KG1 (cell line): ENCODE data around the gene ALDH5A1.
"Not testable (repeated sequence)": the region's sequence is repeated elsewhere in the genome, so short reads cannot be mapped to it uniquely, and the experiment has no call there.

Experiments used
- DNase-seq: peaks from one replicate; lab custom pipeline; 2025; lab: John Stamatoyannopoulos, UW

Gene ALDH5A1

DNA sequence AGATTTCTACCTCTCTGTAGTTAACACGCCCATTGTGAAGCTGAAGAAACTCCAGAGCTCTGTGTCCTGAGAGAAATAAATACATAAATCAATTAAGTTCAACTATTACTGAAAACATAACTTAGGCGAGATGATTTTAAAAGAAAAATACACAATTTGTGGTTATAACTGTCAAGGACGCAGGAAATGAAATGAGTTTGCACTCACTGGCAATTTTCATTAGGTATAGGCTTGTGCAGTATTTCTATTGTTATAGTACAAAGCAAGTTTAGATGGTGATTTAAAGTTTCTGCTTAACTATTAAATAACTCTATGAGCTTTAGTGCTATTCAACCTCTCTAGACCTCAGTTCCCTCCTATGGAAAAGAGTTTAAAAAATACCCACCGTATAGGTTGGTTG lies 8.7 kb upstream of the ALDH5A1 start:
- DNase-seq = no peak

DNA sequence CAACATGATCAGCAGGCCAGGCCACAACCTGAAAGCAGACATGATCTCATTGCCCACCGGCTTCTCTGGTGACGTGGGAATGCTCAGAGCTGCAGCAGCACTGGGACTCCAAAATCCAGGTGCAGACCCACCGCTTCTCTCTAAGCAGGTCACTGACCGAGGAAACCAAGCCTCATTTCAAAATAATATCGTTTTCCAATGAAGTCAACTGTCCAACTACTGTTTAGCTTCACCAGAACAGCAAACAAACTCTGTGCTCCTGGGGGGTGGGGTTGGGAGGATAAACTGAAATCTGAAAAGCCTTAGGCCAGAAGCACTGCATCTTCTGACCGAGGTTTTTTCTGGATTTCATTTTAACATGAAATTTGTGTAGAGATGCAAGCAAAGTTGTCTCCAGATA lies 5.3 kb upstream of the ALDH5A1 start, which contains the start of gene GPLD1:
GPLD1 (minus strand) TSS at position 109 of the 400 bp plus-strand sequence; CDS start at position 42, 67 bp downstream.
- DNase-seq = no peak

DNA sequence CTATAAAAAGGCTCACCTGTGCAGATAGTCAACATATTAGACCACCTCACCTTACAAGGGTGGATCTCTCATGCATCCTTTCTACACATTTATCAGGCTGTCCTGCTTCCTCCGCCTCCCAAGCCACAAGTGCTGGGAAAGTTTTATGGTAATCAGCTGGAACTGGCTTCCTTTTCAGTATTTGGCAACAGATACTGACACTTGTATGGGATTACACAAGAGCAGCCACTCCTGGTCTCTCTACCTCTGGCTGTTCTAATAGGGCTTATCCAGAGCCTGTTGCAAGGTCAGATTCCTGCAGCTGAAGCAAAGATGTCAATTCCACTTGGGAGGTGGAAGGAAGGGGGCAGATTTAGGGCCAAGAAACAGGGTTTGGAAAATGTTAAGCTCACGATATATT lies 4.9 kb upstream of the ALDH5A1 start:
- DNase-seq = no peak

DNA sequence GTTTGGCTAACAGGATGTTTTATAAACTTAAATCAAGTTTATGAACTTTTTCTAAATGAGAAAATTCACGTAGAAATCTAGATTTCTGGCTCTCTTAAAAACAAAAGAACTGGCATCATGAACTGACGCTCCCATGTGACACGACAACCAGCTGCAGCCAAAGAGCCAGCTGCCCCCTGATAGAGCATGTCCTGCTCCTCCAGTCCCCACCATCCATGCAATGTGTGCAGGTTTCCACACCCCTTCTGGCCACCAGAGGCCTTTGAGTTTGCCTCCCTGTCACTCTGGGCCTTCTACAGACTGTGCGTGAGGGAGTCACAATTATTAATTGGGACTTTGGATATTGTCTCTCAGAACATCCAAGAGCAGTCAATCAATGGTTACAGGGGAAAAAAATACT lies 3.8 kb upstream of the ALDH5A1 start:
- DNase-seq = no peak

DNA sequence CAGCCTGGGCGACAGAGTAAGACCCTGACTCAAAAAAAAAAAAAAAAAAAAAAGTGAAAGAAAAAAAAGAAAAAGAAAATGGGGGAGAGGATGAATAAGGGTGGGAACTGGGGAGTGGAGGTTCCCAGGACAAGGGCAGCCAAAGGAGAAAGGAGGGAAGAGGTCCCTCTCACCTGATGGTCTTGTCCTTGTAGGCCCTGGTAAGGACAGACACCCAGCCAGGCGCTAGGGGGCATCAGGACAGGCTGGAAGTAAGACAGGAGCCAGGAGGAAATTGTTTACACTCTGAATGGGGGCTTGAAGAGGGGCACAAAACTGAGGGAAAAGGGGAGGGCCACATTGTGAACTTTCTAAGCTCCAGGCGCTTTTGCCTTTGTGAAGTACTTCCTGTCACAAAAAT lies 2.3 kb upstream of the ALDH5A1 start:
- DNase-seq = no peak

DNA sequence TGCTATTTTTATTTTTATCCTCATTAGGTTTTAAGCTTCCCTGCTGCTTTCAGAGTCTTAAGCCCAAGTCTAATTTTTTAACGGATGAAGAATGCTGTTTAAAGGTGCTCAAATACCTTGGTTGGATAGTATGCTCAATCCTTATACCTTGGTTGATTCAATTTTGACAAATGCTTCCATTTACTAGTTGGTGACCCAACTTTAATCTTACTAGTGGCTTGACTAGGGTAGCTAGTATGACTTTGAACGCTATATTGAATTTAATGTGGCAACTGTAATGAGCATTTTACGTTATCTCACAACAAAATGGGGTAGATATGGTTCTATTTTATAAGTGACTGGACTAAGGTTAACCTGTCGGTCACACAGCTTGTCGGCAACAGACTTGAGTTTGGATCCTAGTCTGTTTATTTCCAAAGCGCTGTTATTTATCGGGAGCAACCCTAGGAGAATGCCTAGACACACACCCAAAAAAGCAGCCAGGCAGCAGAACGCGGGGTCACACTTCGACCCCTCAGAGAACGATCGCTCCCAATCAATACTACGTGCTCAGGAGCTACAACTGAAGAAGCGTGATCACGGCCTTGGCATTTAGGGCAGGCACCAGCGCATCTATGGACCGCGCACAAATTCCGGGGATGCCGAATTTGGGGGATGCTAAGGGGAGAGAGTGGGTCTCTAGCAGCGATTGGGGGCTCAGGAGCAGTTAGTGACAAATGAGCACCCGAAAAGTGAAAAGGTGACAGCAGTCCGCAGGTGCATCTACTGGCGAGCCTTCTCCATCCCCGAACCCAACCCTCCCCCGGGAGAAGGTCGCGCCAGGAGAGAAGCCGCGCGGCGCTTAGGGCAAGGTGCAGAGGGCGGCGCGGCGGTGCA lies 586 bp upstream of the ALDH5A1 start:
- DNase-seq = no peak

DNA sequence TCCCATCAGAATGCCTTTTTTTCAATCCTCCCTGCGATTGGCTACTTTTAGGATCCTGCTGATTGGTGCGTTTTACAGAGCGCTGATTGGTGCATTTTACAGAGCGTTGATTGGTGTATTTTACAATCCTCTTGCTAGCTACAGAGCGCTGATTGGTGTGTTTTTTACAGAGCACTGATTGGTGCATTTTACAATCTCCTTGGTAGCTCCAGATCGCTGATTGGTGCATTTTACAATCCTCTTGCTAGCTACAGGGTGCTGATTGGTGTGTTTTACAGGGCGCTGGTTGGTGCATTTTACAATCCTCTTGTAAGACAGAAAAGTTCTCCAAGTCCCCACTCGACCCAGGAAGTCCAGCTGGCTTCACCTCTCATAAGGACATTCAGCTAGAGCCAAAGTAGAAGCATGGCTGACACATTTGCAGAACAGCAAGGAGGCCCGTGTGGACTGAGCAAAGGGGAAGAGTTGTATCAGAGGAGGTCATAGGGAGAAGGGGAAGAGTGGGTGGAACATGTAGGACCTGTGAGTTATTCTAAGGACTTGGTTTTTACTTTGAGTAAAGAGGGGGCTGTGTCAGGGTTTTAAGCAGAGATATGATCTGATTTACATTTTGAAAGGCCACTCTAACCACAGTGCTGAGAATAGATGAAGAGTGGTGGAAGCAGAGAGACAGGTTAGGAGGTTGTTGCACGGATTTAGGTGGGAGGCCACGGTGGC lies 2.6 kb downstream of the ALDH5A1 start:
- DNase-seq = no peak

DNA sequence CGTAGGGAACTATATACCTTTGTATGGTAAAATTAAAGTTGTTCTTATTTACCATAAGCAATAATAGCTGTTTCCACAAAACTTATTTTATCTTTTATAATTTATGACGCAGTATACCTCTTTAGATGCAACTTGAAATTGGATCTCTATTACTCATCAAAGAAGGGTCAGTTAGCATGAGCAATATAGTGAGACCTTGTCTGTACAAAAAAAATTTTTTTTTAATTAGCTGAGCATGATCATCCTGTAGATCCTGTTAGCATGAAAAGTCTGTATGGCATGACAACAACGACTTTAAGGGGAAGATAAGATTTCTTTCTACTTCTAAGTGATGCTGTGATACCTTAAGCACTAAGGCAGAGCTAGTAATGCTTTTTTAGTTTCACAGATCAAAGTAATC lies 5.9 kb downstream of the ALDH5A1 start:
- DNase-seq = no peak

DNA sequence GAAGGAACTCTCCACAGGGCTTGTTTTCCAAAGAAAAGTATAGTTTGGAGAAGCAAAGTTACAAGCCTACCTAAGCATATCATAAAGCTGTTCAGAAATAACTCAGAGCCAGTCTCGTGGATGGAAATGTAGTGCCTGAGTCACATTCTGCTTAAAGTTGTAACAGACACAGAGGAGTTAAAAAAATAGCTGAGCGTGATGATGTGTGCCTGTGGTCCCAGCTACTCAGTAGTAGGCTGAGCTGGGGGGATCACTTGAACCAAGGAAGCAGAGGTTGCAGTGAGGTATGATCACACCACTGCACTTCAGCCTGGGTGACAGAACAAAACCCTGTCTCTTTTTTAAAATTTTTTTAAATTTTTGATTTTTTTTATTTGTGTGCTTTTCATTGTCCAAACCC lies 6.6 kb downstream of the ALDH5A1 start:
- DNase-seq = no peak

DNA sequence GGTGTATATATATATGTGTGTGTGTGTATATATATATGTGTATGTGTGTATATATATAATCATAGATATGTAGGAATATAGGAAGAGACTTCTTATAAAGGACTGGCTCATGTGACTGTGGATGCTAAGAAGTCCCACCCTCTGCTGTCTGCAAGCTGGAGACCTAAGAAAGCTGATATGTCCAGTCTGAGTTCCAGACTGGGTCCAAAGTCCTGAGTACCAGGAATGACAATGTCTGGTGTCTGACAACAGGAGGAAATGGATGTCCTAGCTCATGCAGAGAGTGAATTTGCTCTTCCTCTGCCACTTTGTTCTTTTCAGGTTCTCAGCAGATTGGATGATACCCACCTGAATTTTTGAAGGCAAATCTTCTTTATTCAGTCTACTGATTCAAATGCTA lies 7.1 kb downstream of the ALDH5A1 start:
- no peak for DNase-seq

DNA sequence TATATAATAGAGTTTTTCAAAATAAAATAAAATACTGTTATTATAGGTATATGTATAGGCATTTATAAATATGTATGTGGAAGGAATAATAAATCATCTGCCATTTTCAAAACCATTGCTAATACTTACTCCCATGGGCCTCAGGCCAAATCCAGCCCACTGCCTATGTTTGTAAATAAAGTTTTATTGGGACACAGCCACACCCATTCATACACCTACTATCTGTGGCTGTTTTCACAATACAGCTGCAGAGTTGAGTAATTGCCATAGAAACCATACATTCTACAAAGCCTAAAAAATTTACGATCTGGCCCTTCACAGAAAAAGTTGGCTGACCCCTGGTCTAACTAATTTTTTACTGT lies 9.5 kb downstream of the ALDH5A1 start:
- DNase-seq = no peak

DNA sequence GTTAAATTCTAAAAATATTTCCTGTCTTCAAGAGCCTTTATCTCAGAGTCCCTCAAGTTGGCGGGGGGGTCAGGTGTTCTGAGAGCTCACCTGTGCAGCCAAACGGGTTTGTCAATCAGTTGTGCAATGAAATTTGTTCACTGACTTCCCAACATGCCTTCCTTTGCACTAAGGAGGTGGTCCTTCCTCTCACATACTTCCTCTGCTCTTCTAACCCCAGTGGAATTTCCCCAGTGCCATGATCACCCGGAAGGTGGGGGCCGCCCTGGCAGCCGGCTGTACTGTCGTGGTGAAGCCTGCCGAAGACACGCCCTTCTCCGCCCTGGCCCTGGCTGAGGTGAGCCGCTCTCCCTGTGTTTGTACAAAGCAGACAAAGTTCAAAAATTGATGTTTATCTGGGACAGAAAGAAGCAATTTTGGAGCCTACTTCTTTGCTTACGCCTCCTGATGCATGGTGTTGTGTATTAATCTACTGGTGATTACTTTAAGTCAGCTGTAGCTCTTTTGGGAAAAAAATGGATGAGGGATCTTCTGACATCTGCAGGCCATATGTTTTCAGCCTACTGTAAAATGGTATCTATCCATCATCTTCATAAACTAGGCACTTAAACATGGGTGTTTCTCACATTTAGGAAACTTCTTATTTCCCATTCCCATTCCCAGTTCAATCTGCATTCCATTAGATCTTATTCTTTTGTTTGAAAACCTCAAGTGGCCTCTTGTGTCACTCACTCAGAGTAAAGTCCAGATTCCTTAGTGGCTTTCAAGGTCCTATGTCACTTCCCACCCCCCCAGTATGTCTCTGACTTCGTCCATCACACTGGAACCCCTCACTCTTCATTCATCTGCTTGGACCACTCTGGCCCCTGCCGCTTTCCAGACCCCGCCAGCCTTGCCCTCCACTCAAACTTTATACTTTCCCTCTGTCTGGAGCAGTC lies 10.1 kb downstream of the ALDH5A1 start:
- no peak for DNase-seq

DNA sequence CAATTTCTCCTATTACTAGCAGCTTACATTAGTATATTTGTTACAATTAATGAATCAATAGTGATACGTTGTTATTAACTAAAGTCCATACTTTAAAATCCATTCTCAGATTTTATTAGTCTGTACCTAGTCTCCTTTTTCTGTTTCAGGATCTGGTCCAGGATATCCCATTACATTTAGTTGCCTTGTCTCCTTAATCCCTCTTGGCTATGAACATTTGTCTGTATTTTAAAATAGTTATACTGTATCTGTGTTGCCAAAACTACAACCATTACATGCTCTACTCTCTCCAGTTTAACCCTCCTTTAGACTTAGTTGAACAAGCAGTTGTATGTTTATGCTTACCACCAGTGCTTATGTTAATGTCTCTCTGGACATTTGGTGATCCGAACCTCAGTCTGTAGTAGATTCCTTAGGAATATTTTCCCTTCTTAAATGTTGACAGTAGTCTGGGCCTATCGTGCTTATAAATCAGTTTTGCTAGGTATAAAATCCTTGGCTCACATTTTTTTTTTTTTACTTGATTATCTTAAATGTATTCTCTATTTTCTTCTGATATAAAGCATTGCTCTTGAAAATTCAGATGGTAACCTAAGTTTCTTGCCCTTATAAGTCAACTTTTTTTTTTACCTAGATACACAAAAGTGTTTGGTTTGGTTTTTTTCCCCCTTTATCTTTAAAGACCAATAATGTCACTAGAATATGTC lies 12.2 kb downstream of the ALDH5A1 start:
- no peak for DNase-seq

DNA sequence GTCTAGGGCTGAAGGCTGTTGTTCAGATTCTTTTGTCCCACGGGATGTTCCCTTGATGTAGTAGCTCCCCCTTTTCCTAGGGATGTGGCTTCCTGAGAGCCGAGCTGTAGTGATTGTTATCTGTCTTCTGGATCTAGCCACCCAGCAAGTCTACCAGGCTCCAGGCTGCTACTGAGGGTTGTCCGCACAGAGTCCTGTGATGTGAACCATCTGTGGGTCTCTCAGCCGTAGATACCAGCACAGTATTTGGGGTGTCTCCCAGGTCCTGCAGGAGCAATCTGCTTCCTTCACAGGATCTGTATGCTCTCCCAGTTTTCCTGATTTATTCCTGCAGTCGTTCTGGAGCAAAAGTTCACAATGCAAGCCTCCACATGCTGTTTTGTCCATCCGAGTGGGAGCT lies 17.2 kb downstream of the ALDH5A1 start:
- not testable (repeated sequence) for DNase-seq

DNA sequence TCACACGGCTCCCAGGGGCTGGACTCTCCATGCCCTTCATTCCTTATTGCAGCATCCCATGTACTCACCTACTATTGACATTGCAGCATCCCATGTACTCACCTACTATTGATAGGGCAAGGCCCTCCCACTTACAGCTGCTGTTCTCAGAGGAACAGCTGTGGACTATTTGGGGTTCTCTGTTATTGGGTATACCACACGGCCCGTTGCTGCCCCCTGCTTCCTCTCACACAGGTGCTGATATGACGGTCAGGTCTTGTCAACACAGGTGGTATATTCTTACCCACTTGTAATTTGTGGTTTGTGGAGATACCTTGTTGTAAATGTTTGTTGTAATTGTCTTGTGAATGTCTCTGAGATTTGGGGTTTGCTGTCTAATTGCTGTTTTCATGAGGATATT lies 18.8 kb downstream of the ALDH5A1 start:
- no peak for DNase-seq

DNA sequence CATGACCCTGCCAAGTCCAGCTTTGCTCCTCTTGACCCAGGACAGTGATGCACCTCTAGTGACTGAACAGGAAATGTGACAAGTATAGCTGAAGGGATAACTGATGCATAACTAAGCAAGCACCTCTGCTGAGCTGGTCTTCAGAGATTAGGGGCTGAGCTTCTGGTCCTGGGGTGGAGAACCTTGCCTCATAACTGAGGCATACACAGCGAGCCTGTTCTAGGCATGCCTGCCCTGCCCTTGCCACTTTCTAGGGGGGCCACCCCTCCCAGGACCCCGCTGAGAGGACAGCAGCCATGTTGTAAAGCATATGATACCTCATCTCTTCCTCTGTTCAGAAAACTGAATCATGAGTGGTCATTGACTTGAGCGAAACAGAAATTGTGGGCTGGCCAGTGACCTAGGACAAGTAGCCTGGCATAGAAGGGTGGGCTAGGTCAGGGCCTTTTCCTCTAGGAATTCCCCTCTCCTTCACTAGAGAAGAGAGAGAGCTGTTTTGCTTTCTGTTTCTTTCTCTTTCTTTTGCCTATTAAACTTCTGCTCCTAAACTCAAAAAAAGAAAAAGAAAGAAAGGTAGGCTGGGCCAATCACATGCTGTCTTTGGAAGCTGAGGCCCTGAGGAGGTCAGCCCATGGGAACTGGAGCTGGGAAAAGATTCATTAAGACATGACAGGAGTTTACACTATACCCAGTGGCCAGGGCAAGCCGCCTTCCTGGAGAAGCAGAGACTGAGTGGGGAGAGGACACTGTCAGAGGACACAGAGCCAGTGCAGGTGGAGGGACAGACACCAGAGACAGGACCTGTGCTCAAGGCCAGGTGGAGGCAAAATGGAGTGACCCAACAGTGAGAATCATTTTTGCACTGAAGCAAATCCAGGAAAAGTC lies 23.1 kb downstream of the ALDH5A1 start:
- DNase-seq = no peak

DNA sequence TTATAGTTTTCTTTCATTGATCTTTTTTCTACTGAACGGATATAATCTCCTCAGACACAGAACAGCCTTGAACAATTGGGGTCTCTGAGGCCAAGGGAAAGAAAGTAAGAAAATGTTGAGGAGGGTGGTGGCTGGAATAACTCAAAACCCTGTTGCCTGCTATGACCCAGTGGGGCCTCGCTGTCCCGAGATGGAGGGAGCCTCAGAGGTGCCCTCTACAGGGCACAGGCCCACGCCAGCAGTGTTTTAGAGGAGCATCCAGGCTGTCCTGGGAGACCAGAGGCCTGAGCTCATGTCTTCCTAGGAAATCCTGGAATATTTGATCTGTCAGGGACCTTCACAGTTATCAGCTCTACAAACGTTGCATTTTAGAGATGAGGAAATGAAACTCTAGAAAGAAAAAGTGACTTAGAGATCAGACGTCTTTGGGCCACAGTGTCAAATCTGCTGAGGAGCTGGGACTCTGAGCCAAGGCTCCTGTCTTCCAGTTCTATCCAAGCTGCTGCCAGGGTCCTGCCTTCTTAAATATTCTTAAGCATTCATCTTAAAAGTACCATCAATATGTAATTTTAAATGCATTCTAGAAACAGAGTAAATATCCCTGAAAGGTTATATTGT lies 26.3 kb downstream of the ALDH5A1 start:
- no peak for DNase-seq

DNA sequence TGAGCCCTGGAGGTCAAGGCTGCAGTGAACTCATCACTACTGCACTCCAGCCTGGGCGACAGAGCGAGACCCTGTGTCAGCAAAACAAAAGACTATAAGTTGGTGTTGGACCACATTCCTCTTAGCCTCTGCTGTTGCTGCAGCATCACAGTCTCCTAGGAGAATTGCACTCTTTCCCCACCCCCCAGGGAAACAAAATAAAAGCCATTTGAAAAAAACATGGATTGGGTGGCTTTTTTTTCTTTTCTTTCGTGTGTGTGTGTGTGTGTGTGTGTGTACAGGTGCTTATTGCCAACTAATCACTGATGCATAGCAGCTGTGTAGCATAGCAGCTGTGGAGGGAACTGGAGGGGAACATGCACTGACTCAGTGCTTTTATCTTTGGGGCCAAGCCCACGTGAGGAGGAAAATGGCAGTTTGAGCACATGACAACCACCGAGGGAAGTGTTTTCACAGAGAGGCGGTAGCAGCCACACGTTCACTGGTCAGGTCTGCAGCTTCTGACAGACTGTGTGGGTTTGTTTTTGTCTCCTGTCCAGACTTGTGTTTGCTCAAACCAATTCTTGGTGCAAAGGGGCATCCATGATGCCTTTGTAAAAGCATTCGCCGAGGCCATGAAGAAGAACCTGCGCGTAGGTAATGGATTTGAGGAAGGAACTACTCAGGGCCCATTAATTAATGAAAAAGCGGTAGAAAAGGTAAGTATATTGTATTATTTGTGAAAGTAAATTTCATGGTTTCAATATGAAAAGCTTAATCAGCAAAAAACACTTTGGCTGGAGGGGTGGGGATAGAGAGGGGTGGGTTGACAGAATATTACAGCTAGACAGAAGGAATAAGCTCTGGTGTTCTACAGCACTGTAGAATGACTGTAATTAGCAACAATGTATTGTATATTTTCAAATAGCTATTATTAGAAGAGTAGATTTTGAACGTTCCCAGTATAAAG lies 27.7 kb downstream of the ALDH5A1 start:
- no peak for DNase-seq

DNA sequence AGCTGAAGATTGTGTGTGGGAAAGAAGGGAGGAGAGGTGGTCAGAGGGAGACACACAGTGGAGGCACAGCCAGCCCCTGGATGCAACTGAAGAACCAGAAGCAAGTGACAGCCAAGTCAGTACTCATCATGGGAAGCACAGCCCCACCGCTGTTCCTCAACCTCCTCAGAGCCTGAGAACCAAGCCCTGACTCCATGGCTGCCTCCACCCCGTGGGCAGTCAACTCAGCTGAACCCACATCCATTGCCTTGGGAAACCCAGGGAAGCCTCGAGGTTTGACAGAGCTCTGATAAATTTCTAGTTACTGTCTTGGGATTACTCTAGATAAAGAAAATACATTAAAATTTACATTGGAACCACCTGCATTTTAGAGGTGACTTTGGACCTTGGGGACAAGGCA lies 29.6 kb downstream of the ALDH5A1 start:
- DNase-seq = no peak
